ENCODE measurements around the gene PARD6B.

Gene PARD6B

GRCh38 chr20:50731055-50731929, at the start of gene PARD6B:
Gene PARD6B (plus strand): TSS chr20:50731580. CDS start chr20:50731787, 207 bp downstream.
- Mint-ChIP-seq H3K4me3 (peak within 1 kb of the TSS; percentile 88), H3K27ac (ENCODE audit: low read depth) (peak within 1 kb of the TSS; percentile 86), H3K4me1 (peaks cover 13% of the 10 kb centered on the region), H3K9me3 (no peaks in the 10 kb centered on the region), H3K27me3 (no peaks in the 10 kb centered on the region), H3K36me3 (ENCODE audit: insufficient read depth) (peaks cover 6% of the 10 kb centered on the region)
- peak; percentile 95 to 98 for DNase-seq (ENCODE audit: low spot score in 2 of 2)
- ATAC-seq (replicated peaks; ENCODE audit: extremely low read depth, poor library complexity, severe bottlenecking), result peak; percentile 96

DNA sequence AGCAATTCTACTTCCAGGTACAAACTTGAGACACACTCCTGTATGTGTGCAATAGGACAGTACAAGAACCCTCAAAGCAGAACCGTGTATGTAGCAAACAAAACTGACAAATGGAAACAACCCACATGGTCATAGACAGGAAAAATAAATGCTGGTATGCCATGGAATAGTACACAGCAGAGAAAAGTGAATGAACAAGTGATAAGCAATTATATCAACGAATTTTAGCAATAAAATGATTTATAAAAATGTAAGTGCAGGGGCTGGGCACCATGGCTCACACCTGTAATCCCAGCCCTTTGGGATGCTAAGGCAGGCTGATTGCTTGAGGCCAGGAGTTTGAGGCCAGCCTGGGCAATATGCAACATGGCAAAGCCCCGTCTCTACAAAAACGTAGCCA, 49.3 kb upstream of the PARD6B start:
- no peaks in the 10 kb centered on the region for H3K9me3 Mint-ChIP-seq
- H3K4me3 Mint-ChIP-seq, result no peak overlapping the region
- peaks cover 4% of the 10 kb centered on the region for H3K36me3 Mint-ChIP-seq (ENCODE audit: insufficient read depth)
- no peak overlapping the region for H3K27ac Mint-ChIP-seq (ENCODE audit: low read depth)
- H3K4me1 Mint-ChIP-seq, result no peaks in the 10 kb centered on the region
- H3K27me3 Mint-ChIP-seq, result peaks cover 4% of the 10 kb centered on the region
- no peak for ATAC-seq (replicated peaks; ENCODE audit: extremely low read depth, poor library complexity, severe bottlenecking)
- DNase-seq (ENCODE audit: low spot score in 2 of 2), result no peak

DNA sequence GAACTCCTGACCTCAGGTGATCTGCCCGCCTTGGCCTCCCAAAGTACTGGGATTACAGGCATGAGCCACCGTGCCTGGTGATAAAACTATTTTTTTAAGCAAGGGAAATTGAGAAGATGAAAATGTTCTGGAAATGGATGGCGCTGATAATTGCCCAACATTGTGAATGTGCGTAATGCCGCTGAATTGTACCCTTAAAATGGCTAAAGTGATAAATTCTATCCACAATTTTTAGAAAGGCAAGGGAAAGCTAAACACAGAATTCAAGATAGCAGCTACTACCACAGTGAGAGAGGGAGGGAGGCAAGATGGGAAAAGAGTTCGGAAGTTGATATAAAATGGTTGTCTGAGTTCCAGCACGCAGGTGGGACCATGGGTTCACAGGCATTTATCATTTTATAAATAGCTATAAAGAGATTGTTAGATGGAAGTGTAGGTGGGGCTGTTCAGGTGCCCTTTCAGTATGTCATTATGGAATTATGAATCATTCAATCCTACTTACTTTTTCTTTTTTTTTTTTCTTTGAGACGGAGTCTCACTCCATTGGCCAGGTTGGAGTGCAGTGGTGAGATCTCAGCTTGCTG, 48.3 kb upstream of the PARD6B start:
- Mint-ChIP-seq H3K9me3 (no peaks in the 10 kb centered on the region), H3K4me3 (no peak overlapping the region), H3K4me1 (no peaks in the 10 kb centered on the region), H3K36me3 (ENCODE audit: insufficient read depth) (peaks cover 4% of the 10 kb centered on the region), H3K27me3 (peaks cover 8% of the 10 kb centered on the region), H3K27ac (ENCODE audit: low read depth) (no peak overlapping the region)
- DNase-seq (ENCODE audit: low spot score in 2 of 2) (no peak), ATAC-seq (replicated peaks; ENCODE audit: extremely low read depth, poor library complexity, severe bottlenecking) (no peak)

GRCh38 chr20:50683570-50683969, 47.8 kb upstream of the PARD6B start:
- Mint-ChIP-seq H3K27me3 (peaks cover 8% of the 10 kb centered on the region), H3K4me3 (no peak overlapping the region), H3K36me3 (ENCODE audit: insufficient read depth) (peaks cover 4% of the 10 kb centered on the region), H3K4me1 (no peaks in the 10 kb centered on the region), H3K27ac (ENCODE audit: low read depth) (no peak overlapping the region), H3K9me3 (no peaks in the 10 kb centered on the region)
- DNase-seq (ENCODE audit: low spot score in 2 of 2), result no peak
- ATAC-seq (replicated peaks; ENCODE audit: extremely low read depth, poor library complexity, severe bottlenecking), result no peak

DNA sequence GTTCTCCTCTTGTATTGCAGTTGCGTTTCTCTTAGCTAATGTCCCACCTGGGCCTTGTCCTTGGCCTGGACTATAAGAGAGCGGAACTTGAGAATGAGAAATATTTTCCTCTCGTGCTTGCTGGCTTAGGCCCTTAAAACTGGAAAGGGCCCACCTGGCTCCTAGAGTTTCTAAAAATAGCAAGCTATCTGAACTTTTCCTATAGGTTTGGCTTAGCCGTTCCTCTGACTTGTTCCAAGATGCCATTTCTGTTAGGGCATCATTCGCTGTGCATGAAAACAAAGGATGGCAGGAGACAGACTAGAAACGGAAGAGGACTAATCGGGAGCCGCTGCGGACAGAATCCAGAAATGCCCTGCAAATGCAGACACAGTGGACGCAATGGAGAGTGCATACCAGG, 44.6 kb upstream of the PARD6B start:
- peaks cover 2% of the 10 kb centered on the region for H3K36me3 Mint-ChIP-seq (ENCODE audit: insufficient read depth)
- peaks cover 5% of the 10 kb centered on the region for H3K4me1 Mint-ChIP-seq
- DNase-seq (ENCODE audit: low spot score in 2 of 2) (no peak), ATAC-seq (replicated peaks; ENCODE audit: extremely low read depth, poor library complexity, severe bottlenecking) (no peak)
- H3K9me3 Mint-ChIP-seq, result no peaks in the 10 kb centered on the region
- peaks cover 37% of the 10 kb centered on the region for H3K27me3 Mint-ChIP-seq
- no peak overlapping the region for H3K27ac Mint-ChIP-seq (ENCODE audit: low read depth)
- H3K4me3 Mint-ChIP-seq, result no peak overlapping the region

- Mint-ChIP-seq H3K4me1 (peaks cover 5% of the 10 kb centered on the region), H3K9me3 (no peaks in the 10 kb centered on the region), H3K36me3 (ENCODE audit: insufficient read depth) (peaks cover 2% of the 10 kb centered on the region), H3K27ac (ENCODE audit: low read depth) (no peak overlapping the region), H3K4me3 (no peak overlapping the region), H3K27me3 (peaks cover 53% of the 10 kb centered on the region)
- DNase-seq (ENCODE audit: low spot score in 2 of 2) (no peak), ATAC-seq (replicated peaks; ENCODE audit: extremely low read depth, poor library complexity, severe bottlenecking) (no peak)
Measured at GRCh38 chr20:50688256-50688975, 43.0 kb upstream of the PARD6B start.

- ATAC-seq (replicated peaks; ENCODE audit: extremely low read depth, poor library complexity, severe bottlenecking) (no peak), DNase-seq (ENCODE audit: low spot score in 2 of 2) (no peak)
- H3K36me3 Mint-ChIP-seq (ENCODE audit: insufficient read depth), result no peaks in the 10 kb centered on the region
- H3K4me1 Mint-ChIP-seq, result peaks cover 5% of the 10 kb centered on the region
- no peaks in the 10 kb centered on the region for H3K9me3 Mint-ChIP-seq
- H3K27ac Mint-ChIP-seq (ENCODE audit: low read depth), result no peak overlapping the region
- peaks cover 64% of the 10 kb centered on the region for H3K27me3 Mint-ChIP-seq
- H3K4me3 Mint-ChIP-seq, result no peak overlapping the region
Measured at GRCh38 chr20:50689864-50690649, 41.3 kb upstream of the PARD6B start.

DNA sequence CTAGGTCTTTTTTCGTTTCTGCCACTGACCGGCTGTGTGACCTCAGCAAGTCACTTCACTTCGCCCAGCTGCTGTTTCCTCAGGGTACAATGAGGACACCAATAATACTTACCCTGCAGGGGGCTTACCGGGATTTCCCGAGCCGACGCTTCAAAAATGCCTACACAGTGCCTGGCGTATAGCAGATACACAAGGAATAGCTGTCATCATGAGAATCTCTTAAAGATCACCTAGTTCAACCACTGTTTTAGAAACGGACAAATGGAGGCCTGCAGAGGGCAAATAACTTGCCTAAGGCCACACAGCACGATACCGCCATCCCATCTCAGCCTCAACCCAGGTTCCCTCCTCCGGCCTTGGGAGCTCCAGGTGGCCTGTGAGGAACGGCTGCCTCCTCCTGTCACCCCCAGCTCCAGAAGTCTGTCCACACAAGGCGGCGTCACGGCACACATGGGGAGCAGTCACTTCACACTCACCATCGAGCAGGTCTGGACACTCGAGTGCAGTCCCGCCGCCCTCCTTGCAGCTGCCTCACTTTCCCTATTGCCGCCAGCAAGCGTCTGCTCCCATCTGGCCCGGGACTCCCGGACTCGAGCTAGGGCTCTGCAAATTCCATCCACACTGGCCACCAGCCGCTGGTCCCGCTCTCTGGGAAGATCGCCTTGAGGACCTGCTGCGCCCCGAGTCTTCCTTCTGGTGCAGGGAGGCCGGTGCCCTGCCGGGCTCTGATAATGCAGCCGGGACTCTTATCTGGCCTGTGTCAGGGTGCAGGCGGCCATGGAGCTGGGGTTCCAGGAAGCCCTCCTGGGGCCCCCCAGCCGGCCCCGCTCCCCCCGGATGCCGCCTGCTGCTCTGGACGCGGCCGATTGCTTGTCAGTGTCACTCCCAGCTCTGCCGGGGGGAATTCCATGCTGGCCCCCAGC, 40.5 kb upstream of the PARD6B start, which contains the start of gene RIPOR3:
Gene RIPOR3, minus strand, starts transcription at position 893 of the 923 bp plus-strand sequence. Its CDS starts 414 bp downstream, at position 479.
- H3K27ac Mint-ChIP-seq (ENCODE audit: low read depth), result no peak within 1 kb of the TSS
- peaks cover 65% of the 10 kb centered on the region for H3K27me3 Mint-ChIP-seq
- no peaks in the 10 kb centered on the region for H3K9me3 Mint-ChIP-seq
- no peaks in the 10 kb centered on the region for H3K36me3 Mint-ChIP-seq (ENCODE audit: insufficient read depth)
- peaks cover 5% of the 10 kb centered on the region for H3K4me1 Mint-ChIP-seq
- no peak for DNase-seq (ENCODE audit: low spot score in 2 of 2)
- H3K4me3 Mint-ChIP-seq, result peak within 1 kb of the TSS; percentile 5
- ATAC-seq (replicated peaks; ENCODE audit: extremely low read depth, poor library complexity, severe bottlenecking), result no peak

- no peaks in the 10 kb centered on the region for H3K9me3 Mint-ChIP-seq
Measured at GRCh38 chr20:50691573-50692551, 39.5 kb upstream of the PARD6B start.

DNA sequence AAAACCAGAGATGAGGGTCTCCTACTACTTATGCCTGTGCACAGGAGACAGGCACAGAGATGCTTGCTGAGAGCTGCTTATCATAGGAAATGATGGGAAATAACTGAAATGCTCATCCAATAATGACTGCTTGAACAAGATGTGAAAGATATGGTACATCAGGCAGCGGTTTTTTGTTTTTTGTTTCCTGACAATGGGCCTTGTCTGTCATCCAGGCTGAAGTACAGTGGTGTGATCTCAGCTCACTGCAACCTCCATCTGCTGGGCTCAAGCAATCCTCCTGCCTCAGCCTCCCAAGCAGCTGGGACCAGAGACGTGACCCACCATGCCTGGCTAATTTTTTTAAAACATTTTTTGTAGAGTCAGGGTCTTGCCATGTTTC, 38.8 kb upstream of the PARD6B start:
- no peak for ATAC-seq (replicated peaks; ENCODE audit: extremely low read depth, poor library complexity, severe bottlenecking)
- Mint-ChIP-seq H3K27ac (ENCODE audit: low read depth) (no peak overlapping the region), H3K4me1 (peaks cover 5% of the 10 kb centered on the region), H3K4me3 (no peak overlapping the region), H3K36me3 (ENCODE audit: insufficient read depth) (no peaks in the 10 kb centered on the region), H3K27me3 (peaks cover 59% of the 10 kb centered on the region), H3K9me3 (no peaks in the 10 kb centered on the region)
- no peak for DNase-seq (ENCODE audit: low spot score in 2 of 2)

More at GRCh38 chr20:50691573-50692551, 39.5 kb upstream of the PARD6B start:
- ATAC-seq (replicated peaks; ENCODE audit: extremely low read depth, poor library complexity, severe bottlenecking), result no peak
- Mint-ChIP-seq H3K27me3 (peaks cover 62% of the 10 kb centered on the region), H3K36me3 (ENCODE audit: insufficient read depth) (no peaks in the 10 kb centered on the region), H3K27ac (ENCODE audit: low read depth) (no peak overlapping the region), H3K4me1 (peaks cover 5% of the 10 kb centered on the region), H3K4me3 (peak overlapping the region; percentile 5)
- no peak for DNase-seq (ENCODE audit: low spot score in 2 of 2)

Data from central memory CD8-positive, alpha-beta T cell (primary cell).